Mesenchymal stem cell (in vitro differentiated cells and primary cell): ENCODE results near the gene ZNF821.

Source experiments
- DNase-seq: peaks from one replicate; pipeline ENCODE4 v3.0.0-alpha.2; 2013
- H2AFZ ChIP-seq: one replicate; pipeline ENCODE4 v1.6.1; 2013; ENCODE audit warnings: low read depth, mild to moderate bottlenecking, control low read depth, inconsistent platforms, low read length, moderate library complexity
- H2AK5ac ChIP-seq: 2 replicates; pipeline ENCODE4 v1.6.1; 2013; ENCODE audit warnings: low read length, moderate library complexity, mild to moderate bottlenecking, inconsistent platforms; ENCODE audit not compliant: severe bottlenecking
- H2BK120ac ChIP-seq: one replicate; pipeline ENCODE4 v1.6.1; 2013; ENCODE audit warnings: low read depth, mild to moderate bottlenecking, inconsistent platforms, low read length, moderate library complexity
- H2BK12ac ChIP-seq, 2 experiments: one replicate each; pipeline ENCODE4 v1.6.1; 2013; ENCODE audit warnings: inconsistent platforms in 2 of 2, low read length in 2 of 2, mild to moderate bottlenecking in 2 of 2, moderate library complexity in 2 of 2, control low read depth in 1 of 2
- H2BK15ac ChIP-seq: one replicate; pipeline ENCODE4 v1.6.1; 2013; ENCODE audit warnings: mild to moderate bottlenecking, low read depth, inconsistent platforms; ENCODE audit not compliant: poor library complexity, severe bottlenecking
- H2BK5ac ChIP-seq: 2 replicates; pipeline ENCODE4 v1.6.1; 2013; ENCODE audit warnings: low read depth, mild to moderate bottlenecking, low read length, control low read depth, inconsistent platforms; ENCODE audit not compliant: poor library complexity, severe bottlenecking
- H3K14ac ChIP-seq, 2 experiments: one replicate each; pipeline ENCODE4 v1.6.1; 2013; ENCODE audit warnings: inconsistent platforms in 2 of 2, low read length in 2 of 2, control low read depth in 1 of 2, mild to moderate bottlenecking in 1 of 2, moderate library complexity in 1 of 2
- H3K18ac ChIP-seq, 2 experiments: one replicate each; pipeline ENCODE4 v1.6.1; 2013; ENCODE audit warnings: inconsistent platforms in 2 of 2, low read length in 2 of 2, control low read depth in 1 of 2, low read depth in 1 of 2, mild to moderate bottlenecking in 1 of 2
- H3K23ac ChIP-seq, 2 experiments: one replicate each; pipeline ENCODE4 v1.6.1; 2013; ENCODE audit warnings: inconsistent platforms in 2 of 2, low read length in 2 of 2, mild to moderate bottlenecking in 2 of 2, moderate library complexity in 2 of 2, control low read depth in 1 of 2
- H3K27ac ChIP-seq: 2 replicates; pipeline ENCODE4 v1.5.1; 2013; ENCODE audit warnings: mild to moderate bottlenecking, moderate library complexity, low read length, control low read depth, inconsistent platforms; ENCODE audit not compliant: poor library complexity, severe bottlenecking
- H3K27me3 ChIP-seq, 2 experiments: 2 replicates each; pipeline versions ENCODE4 v1.6.1 to v1.7.0; 2013; ENCODE audit warnings: low read length in 2 of 2, mild to moderate bottlenecking in 2 of 2, moderate library complexity in 2 of 2, control low read depth in 1 of 2, inconsistent platforms in 1 of 2; ENCODE audit not compliant: control insufficient read depth in 1 of 2, insufficient read depth in 1 of 2
- H3K36me3 ChIP-seq, 2 experiments: 2 replicates each; pipeline versions ENCODE4 v1.6.1 to v1.7.0; 2013; ENCODE audit warnings: low read length in 2 of 2, control low read depth in 1 of 2, inconsistent platforms in 1 of 2, low read depth in 1 of 2, mild to moderate bottlenecking in 1 of 2; ENCODE audit not compliant: insufficient read depth in 2 of 2, control insufficient read depth in 1 of 2
- H3K4ac ChIP-seq, 2 experiments: one replicate each; pipeline ENCODE4 v1.6.1; 2013; ENCODE audit warnings: inconsistent platforms in 2 of 2, low read length in 2 of 2, mild to moderate bottlenecking in 2 of 2, moderate library complexity in 2 of 2, control low read depth in 1 of 2, low read depth in 1 of 2
- H3K4me1 ChIP-seq: 2 replicates; pipeline ENCODE4 v1.6.1; 2013; ENCODE audit warnings: low read depth, low read length, control low read depth; ENCODE audit not compliant: control insufficient read depth, insufficient read depth
- H3K4me2 ChIP-seq: 2 replicates; pipeline ENCODE4 v1.6.1; 2013; ENCODE audit warnings: low read length, mild to moderate bottlenecking, inconsistent platforms; ENCODE audit not compliant: poor library complexity, severe bottlenecking
- H3K4me3 ChIP-seq, 2 experiments: 2 replicates each; pipeline versions ENCODE4 v1.5.1 to v1.7.0; 2013; ENCODE audit warnings: low read length in 2 of 2, mild to moderate bottlenecking in 2 of 2, control low read depth in 1 of 2, low read depth in 1 of 2; ENCODE audit not compliant: insufficient read depth in 1 of 2
- H3K79me1 ChIP-seq: replicated peaks from 2 replicates; pipeline ENCODE4 v1.6.1; 2013; ENCODE audit warnings: mild to moderate bottlenecking, control low read depth, low read length, inconsistent platforms; ENCODE audit not compliant: poor library complexity, severe bottlenecking
- H3K9ac ChIP-seq: 2 replicates; pipeline ENCODE4 v1.7.0; 2013; ENCODE audit warnings: mild to moderate bottlenecking, low read length, moderate library complexity
- H3K9me3 ChIP-seq: 2 replicates; pipeline ENCODE4 v1.7.0; 2013; ENCODE audit warnings: mild to moderate bottlenecking, low read length; ENCODE audit not compliant: control insufficient read depth
- H4K8ac ChIP-seq: one replicate; pipeline ENCODE4 v1.6.1; 2013; ENCODE audit warnings: inconsistent platforms, mild to moderate bottlenecking, low read length, moderate library complexity
- H4K91ac ChIP-seq: one replicate; pipeline ENCODE4 v1.6.1; 2013; ENCODE audit warnings: mild to moderate bottlenecking, low read length, inconsistent platforms
- WGBS: methylation state at CpG from one replicate; pipeline ENCODE4 v1.1.7; 2013; ENCODE audit warnings: mixed read lengths; 5-methylcytosine and 5-hydroxymethylcytosine counted together

ZNF821 gene

GRCh38 chr16:71895679-71896365 is 11.8 kb upstream of the ZNF821 start:
- peak overlapping the region; percentile 17 for H3K4me2 ChIP-seq
- peak overlapping the region; percentile 27 to 53 for H3K4ac ChIP-seq
- peak overlapping the region; percentile 78 to 93 for H3K4me3 ChIP-seq
- H2AK5ac ChIP-seq: peak overlapping the region; percentile 60
- peak overlapping the region; percentile 91 for H3K27ac ChIP-seq
- H3K36me3 ChIP-seq: peaks cover 7 to 10% of the 10 kb centered on the region in 2 experiments
- H3K9ac ChIP-seq: peak overlapping the region; percentile 97
- peak overlapping the region in 1 of 2 experiments; percentile 11 for H2BK12ac ChIP-seq
- peak overlapping the region; percentile 85 for H4K8ac ChIP-seq
- no peaks in the 10 kb centered on the region for H3K27me3 ChIP-seq
- DNase-seq: peak; percentile 43
- peak overlapping the region; percentile 82 for H2BK15ac ChIP-seq
- no peak overlapping the region for H2BK5ac ChIP-seq
- H3K79me1 ChIP-seq: peaks cover 2% of the 10 kb centered on the region
- peak overlapping the region in 1 of 2 experiments; percentile 66 for H3K14ac ChIP-seq
- no peak overlapping the region for H2AFZ ChIP-seq
- peaks cover 7% of the 10 kb centered on the region for H3K4me1 ChIP-seq
- H3K18ac ChIP-seq: peak overlapping the region; percentile 92 to 93
- H3K23ac ChIP-seq: peak overlapping the region in 1 of 2 experiments; percentile 51
- H4K91ac ChIP-seq: peak overlapping the region; percentile 89
- peak overlapping the region; percentile 29 for H2BK120ac ChIP-seq
- no peaks in the 10 kb centered on the region for H3K9me3 ChIP-seq
- under 1% methylated on average over 36 of the region's 44 CpGs for WGBS

- Histone ChIP-seq H3K27ac (peak within 1 kb of the TSS; percentile 95), H2BK15ac (peak within 1 kb of the TSS; percentile 84), H3K4me1 (peaks cover 7% of the 10 kb centered on the region), H3K9ac (peak within 1 kb of the TSS; percentile 97), H2BK120ac (peak within 1 kb of the TSS; percentile 71), H3K23ac (peak within 1 kb of the TSS in 1 of 2 experiments; percentile 51), H3K4ac (peak within 1 kb of the TSS; percentile 27 to 97), H2BK12ac (peak within 1 kb of the TSS in 1 of 2 experiments; percentile 76), H3K79me1 (peaks cover 2% of the 10 kb centered on the region), H3K36me3 (peaks cover 7 to 10% of the 10 kb centered on the region in 2 experiments), H3K18ac (peak within 1 kb of the TSS; percentile 93 to 99), H2AFZ (peak within 1 kb of the TSS; percentile 39), H4K91ac (peak within 1 kb of the TSS; percentile 89), H3K4me3 (peak within 1 kb of the TSS; percentile 78 to 93), H2BK5ac (peak within 1 kb of the TSS; percentile 68), H3K14ac (peak within 1 kb of the TSS in 1 of 2 experiments; percentile 99), H4K8ac (peak within 1 kb of the TSS; percentile 85), H3K4me2 (peak within 1 kb of the TSS; percentile 96), H3K27me3 (no peaks in the 10 kb centered on the region), H2AK5ac (peak within 1 kb of the TSS; percentile 60), H3K9me3 (no peaks in the 10 kb centered on the region)
- WGBS: under 1% methylated on average over 63 of the region's 67 CpGs
- DNase-seq: peak; percentile 99
These were observed 11.1 kb upstream of the ZNF821 start, which contains the start of gene IST1 for GRCh38 chr16:71894921-71895678. Gene IST1, plus strand, starts transcription at chr16:71895531. Its CDS starts 20,110 bp downstream, at chr16:71915641.

- H3K36me3 ChIP-seq: peaks cover 7 to 10% of the 10 kb centered on the region in 2 experiments
- peak overlapping the region; percentile 66 to 99 for H3K18ac ChIP-seq
- H3K4me3 ChIP-seq: peak overlapping the region; percentile 67 to 93
- H3K4me2 ChIP-seq: peak overlapping the region; percentile 96
- H3K79me1 ChIP-seq: peaks cover 2% of the 10 kb centered on the region
- H3K4me1 ChIP-seq: peaks cover 4% of the 10 kb centered on the region
- no peak overlapping the region for H4K8ac ChIP-seq
- peak overlapping the region; percentile 68 for H2BK5ac ChIP-seq
- peak overlapping the region; percentile 86 for H4K91ac ChIP-seq
- peak overlapping the region in 1 of 2 experiments; percentile 97 for H3K4ac ChIP-seq
- H3K27me3 ChIP-seq: no peaks in the 10 kb centered on the region
- peak overlapping the region; percentile 71 for H2BK120ac ChIP-seq
- DNase-seq: peak; percentile 86
- peak overlapping the region; percentile 95 for H3K27ac ChIP-seq
- H2BK12ac ChIP-seq: peak overlapping the region in 1 of 2 experiments; percentile 76
- no peak overlapping the region for H3K23ac ChIP-seq
- H2BK15ac ChIP-seq: peak overlapping the region; percentile 69
- 1% methylated on average over 31 of the region's 31 CpGs for WGBS
- peak overlapping the region; percentile 97 for H3K9ac ChIP-seq
- H3K9me3 ChIP-seq: no peaks in the 10 kb centered on the region
- no peak overlapping the region for H2AK5ac ChIP-seq
- H3K14ac ChIP-seq: peak overlapping the region in 1 of 2 experiments; percentile 99
- H2AFZ ChIP-seq: peak overlapping the region; percentile 39
These were observed 10.4 kb upstream of the ZNF821 start for GRCh38 chr16:71894229-71894920.
